Measurements from ENCODE around the gene SPAG16.

SPAG16 gene

GRCh38 chr2:214451516-214452275, 1167.4 kb downstream of the SPAG16 start:
- no peak for DNase-seq
- Histone ChIP-seq H3K9me3 (no peaks in the 10 kb centered on the region), H3K27ac (no peak overlapping the region), H3K36me3 (no peaks in the 10 kb centered on the region), H3K27me3 (no peaks in the 10 kb centered on the region), H3K4me1 (no peaks in the 10 kb centered on the region), H3K4me3 (no peak overlapping the region)
- TF ChIP-seq CTCF (IDR thresholded peaks at IDR 0.05): no peak
- intact Hi-C loops (cut with DNase I; ENCODE audit: low total_unique reads): no loop called here

Measured in tibial artery (tissue), 4 donors.